ENCODE measurements around the gene OR5M10. TPM values are rescaled to one million over a fixed set of nuclear protein-coding genes. Genes with fewer than 3 reads are reported as not detected.
"Not testable (repeated sequence)": the region's sequence is repeated elsewhere in the genome, so short reads cannot be mapped to it uniquely, and the experiment has no call there.

Gene OR5M10
- not detected for total RNA-seq

DNA sequence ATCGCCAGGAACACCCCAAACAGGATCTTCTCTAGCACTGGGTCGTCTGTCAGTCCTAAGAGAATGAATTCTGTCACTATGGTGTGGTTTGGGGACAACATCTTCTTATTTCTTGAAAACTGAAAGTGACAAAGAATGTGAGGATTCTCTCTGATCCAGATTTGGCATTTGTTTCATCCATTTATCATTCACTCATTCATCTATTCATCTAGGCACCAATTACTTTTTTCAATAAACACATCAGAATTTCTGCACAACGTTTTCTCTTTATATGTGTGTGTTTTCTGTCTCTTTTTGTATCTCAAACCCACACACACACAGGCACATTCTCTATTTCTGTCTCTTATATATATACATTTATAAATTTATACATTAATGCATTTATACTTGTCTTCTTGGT, at the start of gene OR5M10:
Gene OR5M10 (minus strand): TSS at position 101 of the 400 bp plus-strand sequence. CDS start 0 bp downstream, at position 101.
- no peak within 1 kb of the TSS for H3K9ac ChIP-seq (ENCODE audit: low read depth in 2 of 2, low read length in 2 of 2)
- DNase-seq = no peak
- H3K27ac ChIP-seq = no peak within 1 kb of the TSS
- H3K4me3 ChIP-seq = no peak within 1 kb of the TSS
- no peaks in the 10 kb centered on the region for H3K27me3 ChIP-seq
- TF ChIP-seq, protein P1, sequence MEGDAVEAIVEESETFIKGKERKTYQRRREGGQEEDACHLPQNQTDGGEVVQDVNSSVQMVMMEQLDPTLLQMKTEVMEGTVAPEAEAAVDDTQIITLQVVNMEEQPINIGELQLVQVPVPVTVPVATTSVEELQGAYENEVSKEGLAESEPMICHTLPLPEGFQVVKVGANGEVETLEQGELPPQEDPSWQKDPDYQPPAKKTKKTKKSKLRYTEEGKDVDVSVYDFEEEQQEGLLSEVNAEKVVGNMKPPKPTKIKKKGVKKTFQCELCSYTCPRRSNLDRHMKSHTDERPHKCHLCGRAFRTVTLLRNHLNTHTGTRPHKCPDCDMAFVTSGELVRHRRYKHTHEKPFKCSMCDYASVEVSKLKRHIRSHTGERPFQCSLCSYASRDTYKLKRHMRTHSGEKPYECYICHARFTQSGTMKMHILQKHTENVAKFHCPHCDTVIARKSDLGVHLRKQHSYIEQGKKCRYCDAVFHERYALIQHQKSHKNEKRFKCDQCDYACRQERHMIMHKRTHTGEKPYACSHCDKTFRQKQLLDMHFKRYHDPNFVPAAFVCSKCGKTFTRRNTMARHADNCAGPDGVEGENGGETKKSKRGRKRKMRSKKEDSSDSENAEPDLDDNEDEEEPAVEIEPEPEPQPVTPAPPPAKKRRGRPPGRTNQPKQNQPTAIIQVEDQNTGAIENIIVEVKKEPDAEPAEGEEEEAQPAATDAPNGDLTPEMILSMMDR (IDR thresholded peaks at IDR 0.05) = no peak
- H3K36me3 ChIP-seq = no peaks in the 10 kb centered on the region
- H3K9me3 ChIP-seq = no peaks in the 10 kb centered on the region
- intact Hi-C loops (cut with DNase I) = no loop called here
- H3K4me1 ChIP-seq = no peaks in the 10 kb centered on the region

DNA sequence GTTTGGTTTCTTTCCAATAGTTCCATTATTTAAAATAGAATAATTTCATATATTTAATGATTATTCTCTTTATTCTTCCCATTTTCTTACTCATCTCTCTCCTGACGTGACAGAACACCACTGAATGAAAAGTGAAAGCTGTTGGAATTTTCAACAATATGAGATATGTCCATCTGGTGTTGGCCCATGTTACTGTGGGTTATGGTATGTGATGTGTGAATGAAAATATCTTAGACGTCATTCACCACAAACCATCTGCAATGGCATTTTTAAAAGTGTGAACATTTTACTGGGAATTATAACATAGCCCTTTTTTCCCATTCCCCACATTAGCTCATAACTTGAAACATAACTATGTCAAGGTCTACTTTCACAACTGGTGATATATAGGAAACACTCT, 48.4 kb upstream of the OR5M10 start:
- H3K36me3 ChIP-seq = no peaks in the 10 kb centered on the region
- no peak for DNase-seq
- no peak overlapping the region for H3K27ac ChIP-seq
- no peaks in the 10 kb centered on the region for H3K9me3 ChIP-seq
- no peaks in the 10 kb centered on the region for H3K4me1 ChIP-seq
- no peak overlapping the region for H3K9ac ChIP-seq (ENCODE audit: low read depth in 2 of 2, low read length in 2 of 2)
- H3K27me3 ChIP-seq = no peaks in the 10 kb centered on the region
- intact Hi-C loops (cut with DNase I) = loop anchor here (5.0 kb wide), 1 partner anchor 151 kb away; no protein-coding TSS in a partner anchor
- TF ChIP-seq, protein P1 (IDR thresholded peaks at IDR 0.05) = no peak
- H3K4me3 ChIP-seq = no peak overlapping the region

DNA sequence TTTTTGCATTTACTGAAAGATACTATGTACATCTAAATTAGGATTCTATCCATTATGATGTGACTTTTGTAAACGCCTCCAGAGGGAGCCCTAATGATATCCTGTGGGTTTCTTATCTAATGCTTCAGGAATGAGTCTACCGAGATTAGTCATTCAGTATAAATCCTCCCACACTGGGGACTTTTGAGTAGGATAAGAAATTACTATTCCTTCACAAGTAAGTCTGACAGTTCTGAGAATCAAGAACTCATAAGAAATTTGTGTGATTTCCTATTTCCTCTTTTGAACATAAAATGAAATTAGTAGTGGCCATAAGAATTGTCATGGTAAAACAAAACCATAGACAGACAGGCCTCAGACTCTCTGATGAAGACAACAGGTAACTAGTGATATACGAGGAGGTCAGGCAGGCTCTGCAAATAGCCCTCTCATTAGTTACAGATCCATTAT, 47.2 kb upstream of the OR5M10 start:
- Histone ChIP-seq H3K27ac (no peak overlapping the region), H3K4me1 (no peaks in the 10 kb centered on the region), H3K4me3 (no peak overlapping the region), H3K36me3 (no peaks in the 10 kb centered on the region), H3K9ac (ENCODE audit: low read depth in 2 of 2, low read length in 2 of 2) (no peak overlapping the region), H3K27me3 (no peaks in the 10 kb centered on the region), H3K9me3 (no peaks in the 10 kb centered on the region)
- TF ChIP-seq, protein P1 (IDR thresholded peaks at IDR 0.05) = peak; percentile 42
- peak; percentile 27 for DNase-seq
- intact Hi-C loops (cut with DNase I) = loop anchor here (5.0 kb wide), 1 partner anchor 153 kb away; no protein-coding TSS in a partner anchor

GRCh38 chr11:56611174-56611573, 33.7 kb upstream of the OR5M10 start:
- no peaks in the 10 kb centered on the region for H3K4me1 ChIP-seq
- H3K9ac ChIP-seq (ENCODE audit: low read depth in 2 of 2, low read length in 2 of 2) = no peak overlapping the region
- H3K9me3 ChIP-seq = no peaks in the 10 kb centered on the region
- TF ChIP-seq, protein P1 (IDR thresholded peaks at IDR 0.05) = no peak
- H3K27me3 ChIP-seq = no peaks in the 10 kb centered on the region
- no peak overlapping the region for H3K4me3 ChIP-seq
- no peak overlapping the region for H3K27ac ChIP-seq
- DNase-seq = no peak
- H3K36me3 ChIP-seq = no peaks in the 10 kb centered on the region
- intact Hi-C loops (cut with DNase I) = no loop called here

GRCh38 chr11:56592088-56592717, 14.7 kb upstream of the OR5M10 start:
- intact Hi-C loops (cut with DNase I); H3K4me3 ChIP-seq; DNase-seq; H3K27me3 ChIP-seq; H3K9ac ChIP-seq (ENCODE audit: low read depth in 2 of 2, low read length in 2 of 2); H3K9me3 ChIP-seq; H3K27ac ChIP-seq; H3K36me3 ChIP-seq; H3K4me1 ChIP-seq: not testable (repeated sequence)

DNA sequence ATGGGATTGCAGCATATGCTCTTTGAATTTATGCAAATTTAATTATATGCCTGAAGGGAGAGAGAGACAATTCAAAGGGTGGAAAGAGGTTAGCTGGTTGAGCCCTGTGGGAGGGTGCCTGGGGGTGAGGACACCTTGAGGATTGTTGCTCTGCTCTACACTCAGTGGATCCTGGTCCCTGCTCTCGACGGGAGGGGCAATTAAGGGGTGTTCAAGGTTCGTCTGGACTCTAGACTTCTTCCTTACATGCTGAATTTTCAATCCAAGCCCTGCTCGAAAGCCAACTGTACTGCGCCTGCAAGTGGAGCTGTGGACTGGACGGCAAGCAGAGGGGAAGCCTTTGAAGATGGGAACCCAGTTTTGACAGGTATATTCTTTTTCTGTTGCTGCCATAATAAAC, 18.9 kb downstream of the OR5M10 start:
- TF ChIP-seq, protein P1 (IDR thresholded peaks at IDR 0.05) = no peak
- Histone ChIP-seq H3K9ac (ENCODE audit: low read depth in 2 of 2, low read length in 2 of 2) (no peak overlapping the region), H3K27ac (no peak overlapping the region), H3K4me3 (no peak overlapping the region), H3K27me3 (no peaks in the 10 kb centered on the region), H3K36me3 (no peaks in the 10 kb centered on the region), H3K9me3 (no peaks in the 10 kb centered on the region), H3K4me1 (no peaks in the 10 kb centered on the region)
- no peak for DNase-seq
- intact Hi-C loops (cut with DNase I) = no loop called here

- H3K9me3 ChIP-seq; H3K27me3 ChIP-seq; H3K9ac ChIP-seq (ENCODE audit: low read depth in 2 of 2, low read length in 2 of 2); H3K4me3 ChIP-seq; H3K27ac ChIP-seq; DNase-seq; H3K4me1 ChIP-seq; H3K36me3 ChIP-seq; intact Hi-C loops (cut with DNase I): not testable (repeated sequence)
Measured at GRCh38 chr11:56554691-56555090, 22.8 kb downstream of the OR5M10 start.
